Measurements from ENCODE around the gene SLC4A11.
A peak's percentile ranks its signal among the peaks of the same experiment; 100 is the strongest.

The SLC4A11 gene
- total RNA-seq, result 0.90 to 3.9 (median 1.7) reads per million in 17 experiments

DNA sequence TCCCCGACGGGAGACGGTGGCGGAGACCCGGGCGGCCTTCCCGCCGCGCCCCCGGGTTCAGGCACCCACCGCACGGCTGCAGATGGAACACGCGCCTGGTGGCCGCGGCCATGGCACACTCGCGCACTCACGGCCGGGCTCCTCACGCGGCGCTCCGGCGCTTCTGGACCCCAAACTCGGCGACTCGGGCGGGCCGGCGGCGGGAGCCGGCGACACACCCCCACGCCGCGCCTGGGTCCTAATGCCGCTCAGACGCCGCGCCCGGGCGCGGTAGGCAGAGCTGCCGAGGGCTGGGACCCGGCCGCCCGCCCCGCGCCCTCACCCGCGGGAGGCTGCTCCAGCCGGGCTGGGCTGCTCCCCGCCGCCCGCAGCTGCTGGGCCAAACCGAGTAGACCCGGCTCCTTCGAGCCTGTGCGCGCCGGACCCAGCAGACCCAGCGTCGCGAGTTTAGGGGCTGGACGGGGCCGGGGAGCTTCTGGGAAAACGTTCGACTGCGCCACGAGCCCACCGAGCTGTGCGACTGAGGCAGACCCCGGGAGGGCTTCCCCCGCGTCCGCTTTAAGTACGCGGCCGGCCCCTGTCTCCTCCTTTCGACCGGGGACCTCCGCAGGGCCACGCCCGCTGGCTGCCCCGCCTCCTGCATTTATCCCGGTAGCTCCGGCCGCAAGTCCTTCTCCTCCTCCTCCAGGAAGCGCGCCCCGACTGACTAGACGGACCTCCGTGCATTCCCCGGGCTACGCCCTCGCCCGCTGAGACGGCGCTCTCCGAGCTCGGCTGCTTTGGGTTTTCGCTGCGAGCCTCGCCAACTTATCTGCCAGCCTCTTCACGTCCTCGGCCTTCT, at the start of gene SLC4A11:
TSS of gene SLC4A11 (minus strand) at position 165 of the 841 bp plus-strand sequence. CDS start at position 112, 53 bp downstream.
- DNase-seq, result peak; percentile 66 to 91 (median 80)

DNA sequence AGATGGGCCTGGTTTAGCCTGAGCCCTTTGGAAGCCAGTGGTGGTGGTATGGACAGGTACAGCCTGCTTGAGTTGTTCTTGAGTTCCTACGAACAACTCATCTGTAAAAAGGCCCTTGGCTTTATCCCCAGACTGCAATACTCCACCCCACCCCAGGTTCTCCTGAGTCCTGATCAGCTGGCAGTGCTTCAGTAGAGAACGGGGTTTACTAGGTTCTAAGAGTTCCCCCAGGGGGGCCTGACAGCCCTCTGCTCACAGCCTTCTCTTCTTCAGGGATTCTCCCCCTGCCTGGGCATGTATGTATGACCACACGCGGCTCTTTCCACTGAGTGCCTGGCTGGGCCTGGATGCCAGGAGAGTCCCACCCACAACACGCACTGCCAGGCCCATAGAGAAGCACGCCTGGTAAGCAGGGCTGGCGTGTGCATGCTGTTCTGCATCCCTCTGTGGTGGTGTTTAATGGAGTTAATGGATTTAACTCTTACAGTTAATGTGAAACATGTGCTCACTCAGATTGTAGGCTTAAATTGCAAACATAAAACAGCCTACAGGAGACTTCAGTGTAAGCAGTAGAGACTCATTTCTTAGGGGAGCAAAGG, 44.3 kb upstream of the SLC4A11 start:
- no peak for DNase-seq

DNA sequence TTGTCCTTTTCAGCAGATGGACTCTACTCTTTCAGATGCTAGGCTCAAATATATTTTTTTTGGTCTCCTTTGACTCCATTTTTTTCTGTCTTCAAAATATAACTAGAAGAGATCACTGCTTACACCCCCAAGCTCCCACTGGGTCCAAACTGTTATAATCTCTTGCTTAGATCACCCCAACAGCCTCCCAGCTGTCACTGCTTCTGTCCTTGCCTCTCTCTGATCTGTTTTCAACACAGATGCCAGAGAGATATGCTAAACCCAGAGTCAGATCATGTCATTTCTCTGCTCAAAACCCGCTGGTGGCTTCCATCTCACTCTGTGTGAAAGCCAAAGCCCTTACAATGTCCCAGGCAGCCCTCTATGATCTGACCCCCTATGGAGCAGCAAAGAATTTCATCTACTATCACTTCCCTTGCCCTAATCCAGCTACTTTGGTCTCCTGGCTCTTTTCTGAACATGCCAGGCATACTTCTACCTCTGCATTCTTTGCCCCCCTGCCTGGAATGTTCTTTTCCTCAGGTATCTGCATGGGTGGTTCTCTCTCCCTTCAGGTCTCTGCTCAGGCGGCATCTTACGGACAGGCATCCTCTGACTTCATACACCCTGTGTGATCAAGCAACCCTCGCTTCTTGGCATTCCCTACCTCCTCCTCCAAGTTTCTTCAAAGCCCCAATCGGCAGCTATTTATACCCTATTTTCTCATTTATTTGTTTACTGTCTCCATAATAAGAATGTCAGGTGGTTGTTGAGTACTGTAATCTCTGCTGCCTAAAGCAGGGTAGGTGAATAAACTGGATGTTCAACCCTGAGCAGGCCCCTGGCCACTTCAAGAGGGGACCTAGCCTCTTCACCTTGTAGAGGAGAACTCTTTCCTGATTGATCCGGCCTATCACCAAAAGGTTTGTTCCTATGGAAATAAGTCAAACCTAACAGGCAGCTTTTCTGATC, 43.6 kb upstream of the SLC4A11 start:
- DNase-seq, result no peak

DNA sequence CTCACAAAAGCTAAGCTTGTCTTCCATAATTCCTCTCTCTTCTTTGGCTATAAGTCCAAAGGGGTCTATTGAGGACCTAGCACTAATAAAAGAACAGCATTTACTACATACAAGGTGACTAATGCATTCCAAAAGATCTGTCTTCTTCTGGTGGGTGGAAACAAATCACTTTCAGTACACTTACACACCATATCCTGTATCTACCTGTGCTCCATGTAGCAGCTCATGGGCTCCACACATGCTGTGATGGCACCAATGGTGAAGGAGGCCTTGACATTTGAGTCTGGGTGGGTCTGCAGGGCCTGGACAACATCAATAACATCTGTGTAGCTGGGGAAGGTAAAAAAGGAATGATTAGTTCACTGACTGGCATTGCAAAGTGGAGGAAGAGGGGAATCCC, 42.4 kb upstream of the SLC4A11 start:
- DNase-seq, result no peak

DNA sequence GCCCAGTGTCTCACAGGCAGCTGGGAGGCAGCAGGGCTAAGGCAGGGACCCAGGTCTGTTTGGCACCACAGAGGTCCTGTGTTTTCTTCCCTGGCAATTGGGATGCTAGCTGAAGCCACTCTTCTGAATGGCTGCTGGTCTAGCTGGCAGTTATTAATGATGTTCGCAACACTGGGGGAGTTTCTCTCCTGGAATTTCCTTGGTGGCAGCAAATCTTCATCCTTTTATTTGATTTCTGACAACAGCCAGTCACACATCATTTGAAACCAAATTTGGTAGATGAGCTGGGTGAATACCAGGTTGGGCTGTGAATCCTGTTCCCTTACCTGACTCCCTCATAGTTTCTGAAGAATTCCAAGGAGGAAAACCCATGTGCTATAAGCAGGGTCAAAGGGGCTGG, 40.8 kb upstream of the SLC4A11 start:
- DNase-seq, result no peak

DNA sequence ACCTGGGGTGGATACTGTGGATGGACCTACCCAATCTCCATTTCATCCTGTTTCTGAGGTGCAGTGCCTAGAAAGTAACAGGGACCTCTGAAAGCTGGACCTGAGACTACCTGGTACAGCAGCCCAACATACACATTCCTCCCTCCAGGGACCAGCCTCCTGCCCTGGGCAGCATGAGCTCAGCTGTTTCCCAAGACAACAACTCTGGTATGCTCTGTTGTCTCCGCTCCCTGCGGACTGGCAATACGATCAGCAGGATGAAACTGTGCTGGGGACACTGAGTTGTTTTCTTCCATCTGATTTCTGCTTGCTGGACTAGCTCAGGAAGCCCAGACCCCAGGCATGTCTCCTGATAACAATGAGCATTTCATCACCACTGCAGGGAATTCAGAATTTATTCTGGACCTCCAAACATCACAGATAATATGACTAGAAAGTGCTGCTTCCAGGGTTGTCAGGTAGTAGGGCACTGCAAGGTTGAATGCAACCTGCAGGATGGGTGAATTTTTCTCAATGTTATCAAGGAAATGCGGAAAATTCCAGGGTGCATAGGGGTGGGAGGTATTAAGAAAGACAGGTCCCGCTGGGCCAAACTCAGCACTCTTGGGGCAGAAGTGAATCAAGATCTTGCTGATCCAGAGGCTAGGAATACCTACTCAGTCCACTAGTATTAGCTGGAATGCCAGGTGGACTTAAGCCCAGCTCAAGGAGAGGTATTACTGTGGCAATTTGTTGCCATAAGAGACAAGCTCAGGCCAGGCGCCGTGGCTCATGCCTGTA, 38.9 kb upstream of the SLC4A11 start:
- DNase-seq, result no peak

DNA sequence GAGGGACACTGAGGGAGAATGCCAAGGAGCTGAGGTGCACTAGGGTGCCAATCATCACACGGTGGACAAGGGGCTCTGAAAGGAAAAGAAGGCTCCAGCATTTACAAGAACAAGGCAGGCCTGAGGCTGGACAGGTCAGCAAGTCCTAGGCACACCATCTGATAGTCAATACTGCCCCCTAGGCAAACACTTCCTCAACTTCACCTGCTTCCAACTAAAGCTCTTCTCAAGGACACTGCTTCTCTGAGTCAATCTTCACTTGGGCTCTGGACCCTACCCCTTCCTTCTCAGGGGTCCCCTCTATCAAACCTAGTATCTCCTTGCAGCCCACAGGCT, 37.7 kb upstream of the SLC4A11 start:
- peak in 3 of 4 experiments; percentile 14 to 19 (median 18) for DNase-seq

DNA sequence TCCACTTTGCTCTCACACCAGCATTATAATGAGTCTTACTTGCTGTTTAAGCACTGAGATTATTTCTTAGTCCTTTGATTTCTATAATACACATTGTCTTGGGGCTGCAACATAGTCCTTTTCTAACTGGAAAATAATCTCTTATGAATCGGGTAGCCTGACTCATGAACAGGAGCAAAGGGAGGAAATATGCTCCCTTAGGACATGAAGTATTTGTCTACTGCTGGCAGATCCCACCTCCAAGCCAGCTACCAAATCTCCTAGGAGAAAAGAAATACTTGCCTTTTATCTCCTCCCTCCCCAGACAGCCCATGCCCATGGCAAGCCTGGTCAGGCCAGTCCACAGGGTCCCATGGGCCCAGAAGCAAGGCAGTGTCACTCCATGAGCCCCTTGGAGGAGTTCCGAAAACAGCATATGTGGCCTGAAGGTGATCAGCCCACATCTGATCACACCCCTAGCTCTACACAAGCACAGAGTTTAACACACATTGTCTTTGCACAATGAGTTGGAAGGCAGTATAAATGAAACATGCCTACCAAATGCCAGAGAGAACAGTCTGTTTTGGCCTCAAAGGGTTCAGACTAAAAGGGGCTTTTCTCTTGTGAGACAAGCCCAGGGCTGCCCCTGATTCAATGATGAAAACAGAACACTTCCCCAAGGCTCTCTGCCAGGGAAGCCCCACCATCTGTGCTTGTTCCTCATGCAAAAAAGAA, 37.1 kb upstream of the SLC4A11 start:
- DNase-seq, result no peak

DNA sequence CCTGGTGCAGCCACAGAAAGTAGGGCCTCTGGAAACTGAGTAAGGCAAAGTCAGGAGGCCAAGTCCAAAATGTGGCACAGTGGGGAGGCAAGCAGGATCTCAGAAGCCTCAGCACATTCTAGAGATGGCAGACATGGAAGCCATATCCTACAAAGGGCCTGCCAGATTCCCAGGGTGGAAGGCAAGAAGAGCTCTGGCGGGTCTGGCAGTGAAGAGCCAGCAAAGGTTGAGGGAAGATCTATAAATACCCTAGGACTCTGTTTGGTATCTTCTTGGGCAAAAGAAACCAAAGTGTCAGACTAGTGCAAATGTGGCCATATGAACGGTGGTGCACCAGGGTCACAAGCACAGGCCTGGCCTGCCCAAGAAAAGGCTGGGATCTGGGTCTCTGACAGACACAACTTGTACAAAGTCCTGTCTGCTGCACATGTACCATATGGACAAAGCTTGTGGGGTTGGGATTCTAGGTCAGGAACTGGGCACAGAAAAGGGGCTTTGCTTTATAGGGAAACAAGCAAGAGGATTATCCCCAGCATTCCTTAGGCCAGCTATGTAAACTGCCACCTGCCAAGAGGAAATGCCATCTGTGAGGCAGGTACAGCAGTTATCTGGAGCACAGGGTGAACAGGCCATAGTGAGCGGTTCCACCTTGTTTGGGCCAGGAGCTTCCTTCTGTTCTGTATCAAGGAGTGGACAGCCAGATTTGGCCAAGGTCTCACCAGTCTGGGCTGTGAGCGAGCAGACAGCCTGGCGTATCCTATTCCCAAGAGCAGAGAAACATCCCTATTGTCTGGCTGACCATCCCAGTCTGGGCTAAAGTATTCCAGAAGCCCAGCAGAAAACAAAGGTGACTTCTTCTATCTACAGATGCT, 36.3 kb upstream of the SLC4A11 start:
- no peak for DNase-seq

DNA sequence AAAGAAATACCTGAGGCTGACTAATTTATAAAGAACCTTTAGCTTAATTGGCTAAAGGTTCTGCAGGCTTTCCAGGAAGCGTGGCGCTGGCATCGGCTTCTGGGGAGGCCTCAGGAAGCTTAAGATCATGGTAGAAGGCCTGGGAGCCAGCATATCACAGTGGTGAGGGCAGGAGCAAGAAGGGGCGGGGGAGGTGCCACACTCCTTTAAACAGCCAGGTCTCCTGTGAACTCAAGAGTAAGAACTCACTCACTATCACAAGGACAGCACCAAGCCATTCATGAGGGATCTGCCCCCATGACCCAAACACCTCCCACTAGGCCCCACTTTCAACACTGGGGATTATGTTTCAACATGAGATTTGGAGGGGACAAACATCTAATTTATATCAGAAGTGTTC, 34.4 kb upstream of the SLC4A11 start:
- no peak for DNase-seq

DNA sequence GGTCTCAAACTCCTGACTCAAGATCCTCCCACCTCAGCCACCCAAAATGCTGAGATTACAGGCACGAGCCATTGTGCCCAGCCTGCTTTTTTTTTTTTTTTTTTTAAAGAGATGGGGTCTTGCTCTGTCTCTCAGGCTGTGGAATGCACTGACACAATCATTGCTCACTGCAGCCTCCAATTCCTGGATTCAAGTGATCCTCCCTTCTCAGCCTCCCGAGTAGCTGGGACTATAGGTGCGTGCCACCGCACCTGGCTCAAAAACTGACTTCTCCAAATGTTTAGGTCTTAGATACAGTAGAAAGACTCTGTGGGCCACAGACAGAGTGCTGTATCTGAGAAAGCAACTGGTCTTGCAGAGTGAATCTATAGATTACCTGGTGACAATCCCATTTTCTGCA, 31.1 kb upstream of the SLC4A11 start:
- no peak for DNase-seq

DNA sequence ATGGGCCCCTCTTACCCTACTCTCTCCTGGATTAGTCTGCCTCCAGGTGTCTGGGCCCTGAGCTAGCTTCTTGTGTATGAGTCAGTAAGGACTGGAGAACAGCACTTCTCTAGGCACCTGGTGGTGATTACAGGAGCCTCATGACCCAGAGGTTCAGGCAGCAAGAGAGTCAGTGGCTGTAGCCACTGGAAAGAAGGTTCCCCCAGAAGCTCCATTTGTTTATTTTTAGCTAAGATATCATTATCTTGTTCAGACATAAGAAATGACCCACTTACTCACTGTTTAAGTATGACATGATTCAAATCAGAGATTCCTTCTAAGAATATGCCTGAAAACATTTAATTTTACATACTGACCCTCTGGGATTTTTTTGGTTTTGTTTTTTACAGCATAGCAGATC, 23.6 kb upstream of the SLC4A11 start:
- DNase-seq, result no peak

DNA sequence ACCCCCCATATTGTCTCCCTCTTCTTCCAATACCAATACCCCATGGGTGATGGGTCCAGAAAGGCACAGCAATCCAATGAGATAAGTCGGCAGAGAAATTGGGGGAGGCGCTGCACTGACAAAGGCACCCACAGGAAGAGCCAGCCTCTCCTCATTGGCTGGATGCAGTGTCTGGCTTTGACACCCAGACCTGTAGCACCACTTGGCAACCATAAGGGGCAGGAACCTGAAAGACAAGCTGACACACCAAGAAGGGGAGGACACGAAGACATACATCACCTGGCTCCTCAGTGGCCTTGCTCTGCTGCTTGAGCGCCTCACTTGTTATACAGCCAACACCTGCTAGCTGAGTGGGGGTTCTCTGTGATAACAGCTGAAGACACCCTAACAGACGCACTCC, 19.4 kb upstream of the SLC4A11 start:
- DNase-seq, result no peak

DNA sequence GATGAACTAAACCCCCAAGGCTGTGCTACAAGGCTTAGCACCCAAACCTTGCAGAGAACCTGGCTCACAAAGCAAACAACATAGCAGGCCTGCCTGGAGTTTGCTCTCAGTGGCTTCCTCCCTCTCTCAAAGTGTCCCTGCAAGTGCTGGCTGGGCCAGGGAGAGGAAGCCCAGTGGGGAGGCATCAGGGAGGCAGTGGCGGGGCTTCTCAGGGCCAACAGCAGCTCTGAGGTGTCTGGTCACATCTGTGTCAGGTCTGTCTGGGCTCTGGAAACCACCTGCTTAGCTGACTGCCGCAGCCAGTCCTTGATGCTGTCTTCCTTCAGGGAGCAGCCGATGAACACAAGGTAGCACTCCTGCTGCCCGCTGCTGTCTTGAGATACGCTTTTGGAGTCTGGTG, 16.7 kb upstream of the SLC4A11 start:
- DNase-seq, result no peak

DNA sequence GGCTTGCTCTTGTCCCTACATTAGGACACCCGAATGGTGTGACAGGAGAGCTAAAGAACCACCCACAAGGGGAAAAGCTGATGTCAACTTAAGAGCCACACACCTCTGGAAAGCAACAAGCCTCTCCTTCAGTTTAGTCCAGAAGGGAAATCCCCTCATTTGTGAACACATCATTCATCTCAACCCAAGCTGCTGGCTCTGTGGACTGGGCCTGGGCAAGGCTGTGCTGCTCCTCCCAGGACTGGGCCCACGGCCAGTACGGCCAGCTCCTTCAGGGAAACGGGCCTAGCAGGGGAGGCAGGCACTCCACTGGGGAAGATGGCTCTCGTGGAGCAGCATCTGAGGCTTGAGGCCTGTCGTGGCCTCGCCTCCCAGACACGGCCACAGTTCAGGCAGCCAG, 12.8 kb upstream of the SLC4A11 start:
- no peak for DNase-seq

DNA sequence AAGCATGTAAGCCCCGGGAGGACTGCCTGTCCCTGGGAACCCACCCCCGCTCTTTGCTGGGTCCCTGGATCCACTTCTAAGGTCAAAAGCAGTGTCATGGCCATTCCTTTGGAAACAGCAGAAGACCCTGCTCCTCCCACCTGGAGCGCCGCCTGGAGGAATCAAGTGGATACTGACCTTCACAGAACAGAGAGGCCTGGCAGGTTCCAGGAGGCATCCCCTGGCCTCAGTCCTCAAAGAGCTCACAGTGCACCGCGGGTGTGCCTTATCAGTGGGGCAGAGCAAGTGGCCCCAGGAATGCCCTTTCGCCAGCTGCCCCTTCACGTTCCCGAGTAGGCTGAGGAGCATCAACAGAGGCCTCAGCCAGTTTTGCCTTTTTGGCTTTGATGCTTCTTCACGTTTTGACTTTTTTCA, 11.1 kb upstream of the SLC4A11 start:
- peak in 1 of 4 experiments; percentile 24 for DNase-seq

DNA sequence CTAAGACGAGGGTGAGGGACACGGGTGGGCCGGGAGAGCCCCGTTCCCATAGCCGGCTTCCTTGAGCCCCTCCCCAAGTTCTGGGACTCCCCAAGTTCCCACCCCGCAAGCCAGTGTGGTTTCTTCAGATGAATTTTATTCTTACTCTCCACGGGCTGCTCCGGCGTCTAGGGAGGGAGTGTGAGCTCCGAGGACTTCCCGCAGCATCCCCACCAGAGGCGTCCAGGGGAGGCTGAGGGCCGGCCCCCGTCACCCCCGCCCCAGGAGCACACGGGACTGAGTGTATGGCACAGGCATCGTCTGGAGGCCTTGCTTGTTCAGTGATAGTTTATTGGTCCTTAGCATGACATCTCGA, 10.0 kb upstream of the SLC4A11 start:
- DNase-seq, result no peak

DNA sequence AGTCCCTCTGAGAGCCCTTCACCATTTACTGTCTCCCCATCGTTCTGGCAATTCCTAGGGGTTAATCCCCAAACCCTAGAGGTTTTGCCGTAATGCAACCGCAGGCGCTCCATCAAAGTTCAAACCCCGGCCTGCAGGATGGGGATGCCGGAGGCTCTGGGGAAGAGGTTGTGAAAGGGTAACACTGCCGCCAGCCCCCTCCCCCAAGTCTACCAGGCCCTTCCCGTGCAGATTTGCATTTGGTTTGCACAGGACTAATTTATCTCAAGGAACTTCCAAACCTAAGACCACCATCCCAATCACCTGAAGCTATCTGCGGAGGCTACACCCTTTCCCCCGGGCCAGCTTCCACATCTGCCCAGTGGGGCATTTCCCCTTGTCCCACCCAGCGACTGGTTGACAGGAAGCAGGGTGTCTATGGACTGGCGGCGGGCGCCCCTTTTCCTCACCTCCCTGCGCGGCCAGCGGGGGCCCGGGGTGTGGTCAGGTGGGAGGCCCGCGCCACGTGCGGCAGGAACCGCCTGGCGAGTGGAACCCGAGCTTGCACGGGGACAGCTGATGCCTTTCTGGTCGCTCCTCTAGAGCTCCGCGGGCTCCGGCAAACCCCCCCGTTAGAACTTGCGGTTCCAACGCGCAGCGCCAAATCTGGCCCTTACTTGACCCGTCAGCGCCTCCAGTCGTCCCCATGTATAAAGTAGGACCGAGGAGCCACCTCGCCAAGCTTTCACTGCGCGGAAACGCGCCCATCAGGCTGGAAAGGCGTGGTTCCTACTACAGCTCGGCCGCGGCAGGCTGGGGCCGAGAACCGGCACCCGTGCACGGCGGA, 9.4 kb upstream of the SLC4A11 start:
- peak; percentile 21 to 51 (median 37) for DNase-seq

DNA sequence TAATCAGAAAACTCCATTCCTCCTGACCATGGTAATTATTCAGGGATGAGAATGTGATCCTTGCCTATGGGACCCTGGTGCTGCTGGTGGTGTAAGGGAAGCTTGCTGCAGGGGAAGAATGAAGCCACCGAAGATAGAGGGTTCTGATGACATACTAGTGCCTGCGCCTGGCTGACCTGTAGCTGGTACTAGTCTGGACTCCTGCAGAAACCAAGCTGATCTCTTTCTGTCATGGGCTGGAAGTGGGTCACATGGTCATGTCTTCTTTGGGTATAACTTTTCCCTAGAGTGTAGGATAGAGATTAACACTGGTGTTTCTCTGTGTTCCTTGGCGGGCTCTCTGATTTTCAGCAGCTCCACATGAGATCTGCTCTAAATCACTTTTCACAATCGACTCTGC, 8.6 kb upstream of the SLC4A11 start:
- DNase-seq, result no peak

DNA sequence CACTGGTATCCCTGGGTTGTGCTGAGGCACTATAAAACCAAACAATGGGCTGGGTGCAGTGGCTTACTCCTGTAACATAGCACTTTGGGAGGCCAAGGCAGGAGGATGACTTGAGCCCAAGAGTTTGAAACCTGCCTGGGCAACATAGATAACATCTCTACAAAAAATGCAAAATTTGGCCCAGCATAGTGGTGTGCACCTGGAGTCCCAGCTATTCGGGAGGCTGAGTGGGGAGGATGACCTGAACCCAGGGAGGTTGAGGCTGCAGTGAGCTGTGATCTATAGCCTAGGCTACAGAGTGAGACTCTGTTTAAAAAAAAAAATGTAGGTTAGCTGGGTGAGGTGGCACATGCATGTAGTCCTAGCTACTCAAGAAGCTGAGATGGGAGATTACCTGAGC, 7.7 kb upstream of the SLC4A11 start:
- no peak for DNase-seq

Measured in suppressor macrophage (primary cell).